Liver (tissue), 3 donors: ENCODE results near the gene PHB1.

Source experiments
- FOXA1 ChIP-seq: IDR thresholded peaks from 2 replicates; pipeline ENCODE4 v1.6.1; 2016; ENCODE audit warnings: antibody characterized with exemption
- HNF4A ChIP-seq, 2 donors: conservative IDR thresholded peaks; 2 replicates each; pipeline ENCODE4 v1.6.1; 2016; ENCODE audit warnings: antibody characterized with exemption in 2 of 2, mild to moderate bottlenecking in 2 of 2
- HNF4G ChIP-seq: IDR thresholded peaks from 2 replicates; pipeline ENCODE4 v1.6.1; 2016; ENCODE audit warnings: antibody characterized with exemption
- NR2F2 ChIP-seq: IDR thresholded peaks from 2 replicates; pipeline ENCODE4 v1.6.1; 2016; ENCODE audit warnings: antibody characterized with exemption
- RAD21 ChIP-seq, 2 donors: IDR thresholded peaks; 2 replicates each; pipeline ENCODE4 v1.6.1; 2016; ENCODE audit warnings: antibody characterized with exemption in 2 of 2, mild to moderate bottlenecking in 2 of 2
- TAF1 ChIP-seq: conservative IDR thresholded peaks from 2 replicates; pipeline ENCODE4 v1.6.1; 2016; ENCODE audit warnings: antibody characterized with exemption, mild to moderate bottlenecking
- YY1 ChIP-seq: IDR thresholded peaks from 2 replicates; pipeline ENCODE4 v1.6.1; 2016; ENCODE audit warnings: antibody characterized with exemption, mild to moderate bottlenecking
- TF ChIP-seq, protein P1 (sequence below): fragments of 150-350 bp; IDR thresholded peaks from 2 replicates; pipeline ENCODE4 v1.5.1; 2017; ENCODE audit warnings: improper control_type of control experiment, low read depth, low read length; ENCODE audit not compliant: missing input control
- TF ChIP-seq, protein P2 (sequence below): IDR thresholded peaks from 2 replicates; pipeline ENCODE4 v1.6.1; 2016; ENCODE audit warnings: antibody characterized with exemption
- donor health status: healthy.
- donor health status: healthy.

DNA sequence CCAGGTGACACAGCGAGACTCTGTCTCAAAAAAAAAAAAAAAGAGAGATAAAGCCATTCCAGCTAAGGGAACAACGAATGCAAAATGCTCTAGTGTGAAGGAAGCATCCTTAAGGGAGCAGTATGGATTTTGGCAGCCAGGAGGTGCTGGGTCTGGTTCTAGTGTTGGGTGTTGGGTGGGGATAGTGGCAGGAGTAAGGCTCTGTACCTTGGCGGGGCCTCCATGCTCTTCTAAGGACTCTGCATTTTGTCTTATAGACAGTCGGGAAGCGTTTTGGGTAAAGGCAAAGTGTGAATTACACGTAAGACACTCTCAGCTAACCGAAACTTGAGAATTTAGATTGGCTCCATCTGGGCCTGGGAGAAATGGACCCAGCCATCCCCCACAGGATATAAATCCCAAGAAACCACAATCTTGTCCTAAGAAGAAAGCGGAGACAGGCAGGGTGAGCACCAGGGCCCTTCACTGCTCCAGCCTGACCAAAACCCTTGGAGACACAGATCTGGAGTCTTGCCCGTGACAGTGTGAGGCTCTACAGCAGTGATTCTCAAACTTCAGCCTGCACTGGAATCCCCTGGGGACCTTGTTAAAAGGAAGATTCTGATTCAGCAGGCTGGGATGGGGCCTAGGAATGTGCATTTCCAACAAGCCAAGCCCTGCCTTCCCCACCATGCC lies 33.1 kb upstream of the PHB1 start:
- TF ChIP-seq, protein P1, sequence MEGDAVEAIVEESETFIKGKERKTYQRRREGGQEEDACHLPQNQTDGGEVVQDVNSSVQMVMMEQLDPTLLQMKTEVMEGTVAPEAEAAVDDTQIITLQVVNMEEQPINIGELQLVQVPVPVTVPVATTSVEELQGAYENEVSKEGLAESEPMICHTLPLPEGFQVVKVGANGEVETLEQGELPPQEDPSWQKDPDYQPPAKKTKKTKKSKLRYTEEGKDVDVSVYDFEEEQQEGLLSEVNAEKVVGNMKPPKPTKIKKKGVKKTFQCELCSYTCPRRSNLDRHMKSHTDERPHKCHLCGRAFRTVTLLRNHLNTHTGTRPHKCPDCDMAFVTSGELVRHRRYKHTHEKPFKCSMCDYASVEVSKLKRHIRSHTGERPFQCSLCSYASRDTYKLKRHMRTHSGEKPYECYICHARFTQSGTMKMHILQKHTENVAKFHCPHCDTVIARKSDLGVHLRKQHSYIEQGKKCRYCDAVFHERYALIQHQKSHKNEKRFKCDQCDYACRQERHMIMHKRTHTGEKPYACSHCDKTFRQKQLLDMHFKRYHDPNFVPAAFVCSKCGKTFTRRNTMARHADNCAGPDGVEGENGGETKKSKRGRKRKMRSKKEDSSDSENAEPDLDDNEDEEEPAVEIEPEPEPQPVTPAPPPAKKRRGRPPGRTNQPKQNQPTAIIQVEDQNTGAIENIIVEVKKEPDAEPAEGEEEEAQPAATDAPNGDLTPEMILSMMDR: no peak
- TF ChIP-seq YY1: no peak
- TF ChIP-seq HNF4A (conservative IDR thresholded peaks at IDR 0.05): no peak
- no peak for TF ChIP-seq TAF1
- TF ChIP-seq HNF4G: no peak
- no peak for TF ChIP-seq RAD21 (IDR thresholded peaks at IDR 0.05)
- TF ChIP-seq, protein P2, sequence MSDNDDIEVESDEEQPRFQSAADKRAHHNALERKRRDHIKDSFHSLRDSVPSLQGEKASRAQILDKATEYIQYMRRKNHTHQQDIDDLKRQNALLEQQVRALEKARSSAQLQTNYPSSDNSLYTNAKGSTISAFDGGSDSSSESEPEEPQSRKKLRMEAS: no peak
- no peak for TF ChIP-seq NR2F2
- no peak for TF ChIP-seq FOXA1
